Glomerular visceral epithelial cell (primary cell): Measurements from ENCODE around the gene RNF39.
"Not testable (repeated sequence)": the region's sequence is repeated elsewhere in the genome, so short reads cannot be mapped to it uniquely, and the experiment has no call there.

Experiments
- DNase-seq: peaks from one replicate; pipeline ENCODE4 v3.0.0-alpha.2; 2016; ENCODE audit errors: extremely low spot score

The RNF39 gene

GRCh38 chr6:30062471-30063178 is 12.9 kb downstream of the RNF39 start:
- no peak for DNase-seq

DNA sequence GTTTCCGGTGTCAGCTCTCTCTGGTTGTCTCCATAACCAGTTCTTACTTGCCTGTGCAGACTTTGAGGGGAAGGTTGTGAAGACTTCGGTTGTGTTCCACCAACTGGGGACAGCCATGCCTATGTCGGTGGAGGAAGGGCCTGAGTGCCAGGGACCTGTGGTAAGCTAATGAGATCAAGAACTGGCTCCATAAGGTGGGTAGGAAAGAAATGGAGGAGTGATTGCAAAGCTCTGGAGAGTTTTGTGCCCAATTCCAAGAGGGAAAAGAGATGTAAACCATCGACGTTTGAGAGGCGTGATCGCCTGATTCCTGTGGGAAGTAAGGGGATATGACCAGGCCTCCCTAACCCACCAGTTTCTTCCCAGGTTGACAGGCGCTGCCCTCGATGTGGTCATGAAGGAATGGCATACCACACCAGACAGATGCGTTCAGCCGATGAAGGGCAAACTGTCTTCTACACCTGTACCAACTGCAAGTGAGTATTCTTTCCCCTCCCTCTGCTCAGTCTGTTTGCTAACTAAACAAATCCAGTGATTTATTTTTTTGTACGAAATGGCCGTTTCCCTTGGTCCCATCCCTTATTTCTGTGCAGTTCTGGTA is 13.6 kb downstream of the RNF39 start:
- no peak for DNase-seq

- DNase-seq, result peak; percentile 94
Measured at GRCh38 chr6:30061092-30061857, 14.3 kb downstream of the RNF39 start, which contains the start of gene POLR1H. Gene POLR1H, plus strand, starts transcription at chr6:30061265. Its CDS starts 260 bp downstream, at chr6:30061525.

- peak; percentile 17 for DNase-seq
Measured at GRCh38 chr6:30060606-30061091, 14.9 kb downstream of the RNF39 start.

GRCh38 chr6:30055513-30055912 is 20.1 kb downstream of the RNF39 start:
- no peak for DNase-seq

DNA sequence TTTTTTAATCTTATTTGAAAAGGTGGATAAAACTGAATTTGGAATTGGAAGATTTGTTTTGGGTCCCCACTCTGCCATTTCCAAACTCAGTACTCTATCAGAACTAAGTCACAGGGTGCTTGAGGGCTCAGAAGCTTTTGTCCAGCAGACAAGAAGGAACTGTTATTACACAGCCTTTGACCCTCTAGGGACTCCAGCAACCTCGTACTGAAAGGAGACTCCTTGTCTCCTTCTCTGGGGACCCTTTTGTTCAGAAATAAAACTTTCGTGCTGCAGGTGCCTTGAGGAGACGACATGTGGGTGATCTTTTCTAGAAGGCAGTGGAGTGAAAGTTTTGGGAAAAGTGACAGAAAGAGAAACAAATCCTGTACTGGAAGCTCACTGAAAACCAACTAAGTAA is 21.9 kb downstream of the RNF39 start:
- no peak for DNase-seq

- DNase-seq, result no peak
Measured at GRCh38 chr6:30047220-30047619, 28.3 kb downstream of the RNF39 start.

DNA sequence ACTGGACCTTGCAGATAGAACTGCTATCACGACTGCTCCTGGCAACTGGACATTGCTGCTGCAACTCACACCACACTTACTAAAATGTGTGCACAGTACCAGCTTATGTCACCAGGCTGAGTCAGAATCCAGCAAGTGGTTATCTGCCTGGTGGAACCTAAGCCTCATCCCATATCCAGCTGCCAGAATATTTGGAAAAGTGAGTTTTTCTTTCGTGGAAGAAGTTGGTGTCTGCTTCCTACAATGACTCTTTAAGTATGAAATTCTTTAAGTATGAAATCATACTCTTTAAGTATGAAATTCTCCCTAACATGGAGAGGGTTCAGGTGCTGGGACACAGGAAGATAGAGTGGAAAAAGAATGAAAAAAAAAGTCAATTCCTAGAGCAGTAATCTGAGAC is 30.9 kb downstream of the RNF39 start:
- DNase-seq, result peak; percentile 72

GRCh38 chr6:30043744-30044143 is 31.8 kb downstream of the RNF39 start:
- no peak for DNase-seq

GRCh38 chr6:30042914-30043313 is 32.7 kb downstream of the RNF39 start:
- no peak for DNase-seq

GRCh38 chr6:30042476-30042875 is 33.1 kb downstream of the RNF39 start:
- DNase-seq, result no peak

DNA sequence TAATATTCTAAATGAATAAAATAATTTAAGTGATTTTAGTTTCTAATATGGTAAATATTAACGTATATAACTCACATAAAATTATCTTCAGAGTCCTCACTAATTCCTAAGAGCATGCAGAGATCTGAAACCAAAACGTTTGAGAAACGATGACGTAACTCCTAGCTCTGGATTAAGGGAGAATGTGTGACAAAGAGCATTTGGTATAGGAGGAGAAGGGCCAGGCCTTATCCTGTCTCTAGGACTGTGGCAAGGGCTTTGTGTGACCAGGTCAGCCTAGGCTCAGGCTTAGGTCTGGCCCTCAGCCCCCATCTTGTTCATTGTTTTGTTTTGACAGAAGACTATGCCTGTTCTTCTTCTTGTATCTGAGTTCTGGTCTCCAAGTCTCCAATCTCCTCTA is 33.7 kb downstream of the RNF39 start:
- DNase-seq, result no peak

- DNase-seq, result no peak
Measured at GRCh38 chr6:30041221-30041620, 34.3 kb downstream of the RNF39 start.

- peak; percentile 5 for DNase-seq
Measured at GRCh38 chr6:30037182-30037788, 38.3 kb downstream of the RNF39 start.

DNA sequence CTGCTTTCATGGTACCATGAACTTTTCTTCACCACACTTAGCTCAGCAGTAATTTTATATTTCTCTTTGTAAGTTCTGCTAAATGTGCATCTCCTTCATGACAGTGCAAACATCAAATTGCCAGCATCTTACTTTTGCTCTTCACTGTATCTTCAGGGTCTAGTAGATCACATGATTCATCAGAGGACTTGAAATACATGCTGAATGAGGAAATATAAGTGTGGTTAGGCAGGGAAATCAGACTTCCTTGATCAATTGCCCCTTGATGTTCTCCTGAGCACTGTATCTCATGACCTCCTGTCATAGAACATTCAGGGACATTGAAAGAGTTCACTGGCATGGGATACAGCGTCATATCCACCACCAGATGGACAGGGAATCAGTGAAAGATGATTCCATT is 39.8 kb downstream of the RNF39 start:
- no peak for DNase-seq

DNA sequence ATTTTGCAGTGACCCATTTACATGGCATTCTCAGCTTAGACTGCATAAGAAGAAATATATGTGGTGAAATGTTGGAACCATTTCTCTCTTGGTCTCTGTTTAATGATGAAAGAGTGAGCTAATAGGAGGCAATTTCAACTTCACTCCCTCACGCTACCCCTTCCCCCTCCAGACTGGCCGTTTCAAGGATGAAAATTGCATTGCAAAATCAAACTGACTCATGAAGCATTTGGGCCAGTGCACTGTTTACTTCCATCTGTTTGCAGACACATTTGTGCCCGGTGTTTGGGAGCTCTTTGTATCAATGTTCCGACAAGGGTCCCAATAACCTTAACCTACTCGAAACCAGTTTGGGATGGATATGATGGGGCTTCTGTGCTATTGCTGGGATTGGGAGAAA is 42.1 kb downstream of the RNF39 start:
- DNase-seq, result not testable (repeated sequence)

DNA sequence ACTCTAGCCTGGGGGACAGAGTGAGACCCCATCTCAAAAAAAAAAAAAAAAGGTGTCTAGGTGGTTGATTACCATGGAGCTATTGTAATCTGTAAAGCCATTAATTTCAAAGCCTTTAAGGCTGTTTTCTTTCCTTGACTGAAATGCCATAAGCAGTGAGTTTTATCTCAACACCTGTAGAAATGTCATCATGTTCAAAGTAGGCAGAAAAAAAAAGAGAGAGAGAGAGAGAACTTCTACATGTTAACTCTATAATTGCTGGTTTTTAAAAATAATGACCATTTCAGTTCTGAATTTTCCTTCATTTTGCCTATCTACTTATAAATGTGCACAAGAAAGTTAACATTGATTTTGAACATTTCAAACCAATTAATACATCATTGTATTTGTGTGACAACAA is 44.2 kb downstream of the RNF39 start:
- no peak for DNase-seq

DNA sequence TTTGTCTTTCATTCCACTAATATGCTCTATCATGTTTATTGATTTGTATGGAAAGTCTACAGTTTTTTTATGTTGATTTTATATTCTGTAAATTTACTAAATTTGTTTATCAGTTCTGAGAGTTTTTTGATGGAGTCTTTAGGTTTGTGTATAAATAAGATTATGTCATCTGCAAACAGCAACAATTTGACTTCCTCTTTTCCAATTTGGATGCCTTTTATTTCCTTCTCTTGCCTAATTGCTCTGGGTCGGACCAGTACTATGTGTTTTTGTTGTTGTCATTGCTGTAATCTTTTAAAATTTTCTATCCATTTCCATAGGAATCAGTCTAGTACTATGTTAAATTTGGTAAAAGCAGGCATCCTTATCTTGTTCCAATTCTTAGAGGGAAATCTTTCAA is 46.0 kb downstream of the RNF39 start:
- no peak for DNase-seq

DNA sequence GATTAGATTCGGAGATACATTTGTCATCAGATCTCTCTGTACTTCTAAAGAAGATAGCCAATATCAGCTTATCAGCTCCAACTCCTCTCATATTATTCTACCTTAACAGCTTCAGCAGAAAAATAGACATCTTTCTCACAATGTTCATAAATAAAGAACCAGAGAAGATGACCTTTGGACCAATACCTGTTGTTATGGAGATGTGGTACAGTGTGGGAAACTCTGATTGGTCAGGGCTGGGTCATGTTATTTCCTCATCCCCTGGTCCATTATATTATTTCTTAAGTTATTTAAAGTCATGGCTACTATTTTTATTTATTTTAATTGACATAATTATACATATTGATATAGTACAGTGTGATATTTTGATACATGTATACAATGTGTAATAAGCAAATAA is 50.4 kb downstream of the RNF39 start:
- no peak for DNase-seq

DNA sequence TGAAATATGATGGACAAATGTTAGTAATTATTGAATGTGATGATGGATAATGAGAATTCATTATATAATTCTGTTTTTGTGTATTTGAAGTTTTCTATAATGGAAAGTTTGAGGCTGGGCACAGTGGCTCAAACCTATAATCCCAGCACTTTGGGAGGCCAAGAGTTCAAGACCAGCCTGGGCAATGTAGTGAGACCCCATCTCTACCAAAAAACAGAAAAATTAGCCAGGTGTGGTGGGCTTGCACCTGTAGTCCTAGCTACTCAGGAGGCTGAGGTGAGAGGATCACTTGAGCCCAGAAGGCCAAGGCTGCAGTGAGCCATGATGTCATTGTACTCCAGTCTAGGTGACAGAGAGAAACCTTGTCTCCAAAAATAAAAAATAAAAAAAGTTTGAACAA is 52.9 kb downstream of the RNF39 start:
- not testable (repeated sequence) for DNase-seq

DNA sequence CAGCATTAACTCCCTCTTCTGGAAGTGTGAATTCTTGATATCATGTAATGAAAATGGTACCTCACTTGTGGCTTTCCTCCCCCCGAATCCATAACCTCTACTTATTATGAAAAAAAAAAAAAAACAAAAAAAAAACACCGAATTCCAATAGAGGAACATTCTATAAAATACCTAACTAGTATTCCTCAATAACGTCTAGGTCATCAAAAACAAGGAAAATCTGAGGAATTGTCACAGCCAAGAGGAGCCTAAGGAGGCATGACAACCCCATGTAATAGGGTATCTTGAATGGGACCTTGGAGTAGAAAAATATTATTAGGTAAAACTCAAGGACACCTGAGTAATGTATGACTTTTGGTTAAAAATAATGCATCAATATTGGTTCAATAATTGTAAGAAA is 53.4 kb downstream of the RNF39 start:
- DNase-seq, result no peak

- no peak for DNase-seq
Measured at GRCh38 chr6:30020626-30021025, 54.9 kb downstream of the RNF39 start.
